ENCODE data around the gene PRKCB. TPM values are rescaled to one million over a fixed set of nuclear protein-coding genes. Genes with fewer than 3 reads are reported as not detected.
"Not testable (repeated sequence)": the region's sequence is repeated elsewhere in the genome, so short reads cannot be mapped to it uniquely, and the experiment has no call there.

Gene PRKCB
- total RNA-seq, 2 experiments from 2014 or later, result 56.3 to 57.9 TPM

GRCh38 chr16:24151482-24151939 lies 315.7 kb downstream of the PRKCB start:
- Mint-ChIP-seq H3K4me3 (no peak overlapping the region), H3K27me3 (no peaks in the 10 kb centered on the region), H3K9me3 (peaks cover 7% of the 10 kb centered on the region), H3K27ac (peak overlapping the region; percentile 43), H3K36me3 (peaks cover 33% of the 10 kb centered on the region), H3K4me1 (ENCODE audit: low read depth) (peaks cover 47% of the 10 kb centered on the region)
- intact Hi-C loops (cut with micrococcal nuclease), result loop anchor here (1.0 to 5.0 kb wide), 3 partner anchors 12 to 309 kb away; no protein-coding TSS in a partner anchor
- DNase-seq, result peak; percentile 26
- ChIA-PET CTCF (interaction anchor here (0.6 to 1.3 kb wide), 3 partner anchors 9 to 81 kb away, joined by 3 to 4 read pairs (median 4); no protein-coding TSS in a partner anchor), POLR2A (no interaction called here)

- Mint-ChIP-seq H3K27ac (peak overlapping the region; percentile 40), H3K36me3 (peaks cover 35% of the 10 kb centered on the region), H3K4me1 (ENCODE audit: low read depth) (peaks cover 47% of the 10 kb centered on the region)
- intact Hi-C loops (cut with micrococcal nuclease), result loop anchor here (5.0 kb wide), 1 partner anchor 310 kb away; no protein-coding TSS in a partner anchor
- POLR2A ChIA-PET, DNase-seq, H3K9me3 Mint-ChIP-seq, H3K27me3 Mint-ChIP-seq, H3K4me3 Mint-ChIP-seq: not testable (repeated sequence)
- CTCF ChIA-PET, result interaction anchor here (1.2 to 1.3 kb wide), 2 partner anchors 13 to 81 kb away, joined by 3 to 4 read pairs; no protein-coding TSS in a partner anchor
Measured at GRCh38 chr16:24152048-24152447, 316.3 kb downstream of the PRKCB start.

- no peak overlapping the region for H3K27ac Mint-ChIP-seq
- POLR2A ChIA-PET, result no interaction called here
- CTCF ChIA-PET, result interaction anchor here (1.2 to 1.5 kb wide), 3 partner anchors 14 to 101 kb away, joined by 3 to 4 read pairs (median 4); no protein-coding TSS in a partner anchor
- no peak overlapping the region for H3K4me3 Mint-ChIP-seq
- H3K36me3 Mint-ChIP-seq, result peaks cover 37% of the 10 kb centered on the region
- peaks cover 7% of the 10 kb centered on the region for H3K9me3 Mint-ChIP-seq
- no peak for DNase-seq
- intact Hi-C loops (cut with micrococcal nuclease), result loop anchor here (5.0 kb wide), 1 partner anchor 311 kb away; no protein-coding TSS in a partner anchor
- peaks cover 43% of the 10 kb centered on the region for H3K4me1 Mint-ChIP-seq (ENCODE audit: low read depth)
- no peaks in the 10 kb centered on the region for H3K27me3 Mint-ChIP-seq
Measured at GRCh38 chr16:24152826-24153225, 317.0 kb downstream of the PRKCB start.

- H3K36me3 Mint-ChIP-seq, result peaks cover 37% of the 10 kb centered on the region
- CTCF ChIA-PET, result no interaction called here
Measured at GRCh38 chr16:24156777-24157176, 321.0 kb downstream of the PRKCB start.

GRCh38 chr16:24163935-24164334 lies 328.2 kb downstream of the PRKCB start:
- H3K27me3 Mint-ChIP-seq, result no peaks in the 10 kb centered on the region
- peaks cover 15% of the 10 kb centered on the region for H3K36me3 Mint-ChIP-seq
- peaks cover 6% of the 10 kb centered on the region for H3K4me1 Mint-ChIP-seq (ENCODE audit: low read depth)
- intact Hi-C loops (cut with micrococcal nuclease), result no loop called here
- H3K4me3 Mint-ChIP-seq, result no peak overlapping the region
- ChIA-PET CTCF (interaction anchor here (1.4 to 1.6 kb wide), 2 partner anchors 93 to 128 kb away, joined by 5 to 6 read pairs; no protein-coding TSS in a partner anchor), POLR2A (no interaction called here)
- DNase-seq, result no peak
- no peak overlapping the region for H3K27ac Mint-ChIP-seq
- no peaks in the 10 kb centered on the region for H3K9me3 Mint-ChIP-seq

More at GRCh38 chr16:24156777-24157176, 321.0 kb downstream of the PRKCB start:
- POLR2A ChIA-PET, result no interaction called here
- Mint-ChIP-seq H3K27ac (no peak overlapping the region), H3K4me3 (no peak overlapping the region), H3K4me1 (ENCODE audit: low read depth) (peaks cover 14% of the 10 kb centered on the region), H3K27me3 (no peaks in the 10 kb centered on the region), H3K9me3 (peaks cover 7% of the 10 kb centered on the region)
- intact Hi-C loops (cut with micrococcal nuclease), result no loop called here
- DNase-seq, result no peak

GRCh38 chr16:24164416-24164815 lies 328.6 kb downstream of the PRKCB start:
- Mint-ChIP-seq H3K9me3 (no peaks in the 10 kb centered on the region), H3K27ac (no peak overlapping the region), H3K36me3 (peaks cover 13% of the 10 kb centered on the region), H3K4me3 (no peak overlapping the region), H3K27me3 (no peaks in the 10 kb centered on the region), H3K4me1 (ENCODE audit: low read depth) (peaks cover 7% of the 10 kb centered on the region)
- DNase-seq, result no peak
- ChIA-PET POLR2A (no interaction called here), CTCF (interaction anchor here (1.4 kb wide), 1 partner anchor 93 kb away, joined by 6 read pairs; no protein-coding TSS in a partner anchor)
- intact Hi-C loops (cut with micrococcal nuclease), result no loop called here

- intact Hi-C loops (cut with micrococcal nuclease), result no loop called here
- no peaks in the 10 kb centered on the region for H3K9me3 Mint-ChIP-seq
- no peaks in the 10 kb centered on the region for H3K27me3 Mint-ChIP-seq
- no peak overlapping the region for H3K4me3 Mint-ChIP-seq
- H3K4me1 Mint-ChIP-seq (ENCODE audit: low read depth), result peaks cover 8% of the 10 kb centered on the region
- H3K36me3 Mint-ChIP-seq, result peaks cover 14% of the 10 kb centered on the region
- ChIA-PET CTCF (interaction anchor here (1.2 kb wide), 1 partner anchor 94 kb away, joined by 3 read pairs; no protein-coding TSS in a partner anchor), POLR2A (no interaction called here)
- no peak for DNase-seq
- H3K27ac Mint-ChIP-seq, result no peak overlapping the region
Measured at GRCh38 chr16:24165273-24165672, 329.5 kb downstream of the PRKCB start.

GRCh38 chr16:24166661-24167528 lies 331.1 kb downstream of the PRKCB start:
- intact Hi-C loops (cut with micrococcal nuclease), result no loop called here
- H3K9me3 Mint-ChIP-seq, result no peaks in the 10 kb centered on the region
- peaks cover 14% of the 10 kb centered on the region for H3K36me3 Mint-ChIP-seq
- no peak for DNase-seq
- H3K27ac Mint-ChIP-seq, result no peak overlapping the region
- ChIA-PET CTCF (interaction anchor here (1.2 to 1.8 kb wide), 2 partner anchors 86 to 96 kb away, joined by 3 to 5 read pairs; no protein-coding TSS in a partner anchor), POLR2A (interaction anchor here (0.6 to 0.7 kb wide), 2 partner anchors 19 to 20 kb away, joined by 3 read pairs; no protein-coding TSS in a partner anchor)
- H3K4me3 Mint-ChIP-seq, result no peak overlapping the region
- H3K27me3 Mint-ChIP-seq, result no peaks in the 10 kb centered on the region
- H3K4me1 Mint-ChIP-seq (ENCODE audit: low read depth), result peaks cover 8% of the 10 kb centered on the region

GRCh38 chr16:24168856-24169255 lies 333.1 kb downstream of the PRKCB start:
- CTCF ChIA-PET, result interaction anchor here (1.1 kb wide), 1 partner anchor 85 kb away, joined by 3 read pairs; no protein-coding TSS in a partner anchor
- H3K27me3 Mint-ChIP-seq, result no peaks in the 10 kb centered on the region

GRCh38 chr16:24170407-24170806 lies 334.6 kb downstream of the PRKCB start:
- Mint-ChIP-seq H3K27me3 (no peaks in the 10 kb centered on the region), H3K9me3 (no peaks in the 10 kb centered on the region), H3K4me3 (no peak overlapping the region), H3K4me1 (ENCODE audit: low read depth) (peaks cover 8% of the 10 kb centered on the region), H3K36me3 (peaks cover 33% of the 10 kb centered on the region), H3K27ac (no peak overlapping the region)
- DNase-seq, result no peak
- ChIA-PET CTCF (no interaction called here), POLR2A (no interaction called here)
- intact Hi-C loops (cut with micrococcal nuclease), result loop anchor here (1.0 kb wide), 1 partner anchor 21 kb away; no protein-coding TSS in a partner anchor

More at GRCh38 chr16:24168856-24169255, 333.1 kb downstream of the PRKCB start:
- H3K27ac Mint-ChIP-seq, result no peak overlapping the region
- POLR2A ChIA-PET, result interaction anchor here (1.0 kb wide), 1 partner anchor 21 kb away, joined by 4 read pairs; no protein-coding TSS in a partner anchor
- intact Hi-C loops (cut with micrococcal nuclease), result no loop called here
- peaks cover 8% of the 10 kb centered on the region for H3K4me1 Mint-ChIP-seq (ENCODE audit: low read depth)
- DNase-seq, result no peak
- no peak overlapping the region for H3K4me3 Mint-ChIP-seq
- H3K9me3 Mint-ChIP-seq, result no peaks in the 10 kb centered on the region
- peaks cover 28% of the 10 kb centered on the region for H3K36me3 Mint-ChIP-seq

GRCh38 chr16:24174504-24174903 lies 338.7 kb downstream of the PRKCB start:
- H3K4me3 Mint-ChIP-seq, result no peak overlapping the region
- no peak overlapping the region for H3K27ac Mint-ChIP-seq
- ChIA-PET CTCF (interaction anchor here (1.3 kb wide), 1 partner anchor 13 kb away, joined by 4 read pairs; no protein-coding TSS in a partner anchor), POLR2A (no interaction called here)
- H3K4me1 Mint-ChIP-seq (ENCODE audit: low read depth), result peaks cover under 1% of the 10 kb centered on the region
- no peak for DNase-seq
- no peaks in the 10 kb centered on the region for H3K9me3 Mint-ChIP-seq
- intact Hi-C loops (cut with micrococcal nuclease), result no loop called here
- no peaks in the 10 kb centered on the region for H3K27me3 Mint-ChIP-seq
- H3K36me3 Mint-ChIP-seq, result peaks cover 45% of the 10 kb centered on the region

- no peak overlapping the region for H3K27ac Mint-ChIP-seq
- intact Hi-C loops (cut with micrococcal nuclease), result no loop called here
- no peak for DNase-seq
- no peaks in the 10 kb centered on the region for H3K9me3 Mint-ChIP-seq
- POLR2A ChIA-PET, result no interaction called here
- no peaks in the 10 kb centered on the region for H3K27me3 Mint-ChIP-seq
- H3K4me1 Mint-ChIP-seq (ENCODE audit: low read depth), result no peaks in the 10 kb centered on the region
- CTCF ChIA-PET, result interaction anchor here (1.3 kb wide), 1 partner anchor 12 kb away, joined by 4 read pairs; no protein-coding TSS in a partner anchor
- peaks cover 46% of the 10 kb centered on the region for H3K36me3 Mint-ChIP-seq
- no peak overlapping the region for H3K4me3 Mint-ChIP-seq
Measured at GRCh38 chr16:24174957-24175356, 339.2 kb downstream of the PRKCB start.

Measured in activated CD4-positive, alpha-beta memory T cell treated with anti-CD3 and anti-CD28 coated beads for 36 hours (primary cell).